SK-N-SH treated with all-trans-retinoic acid at 6 μM for 48 hours (cell line): ENCODE results near the gene MRPL53.

ENCODE experiments used
- ATAC-seq: fragments of 200-7000 bp; cut with Tn5 transposase; 3 replicates; pipeline ENCODE4 v1.9.1; 2020; ENCODE audit warnings: mild to moderate bottlenecking, moderate library complexity
- ARNTL ChIP-seq: fragments of 450-650 bp; formaldehyde crosslinking; IDR thresholded peaks from 2 replicates; pipeline ENCODE4 v1.5.0; 2020; ENCODE audit warnings: low read depth, mild to moderate bottlenecking, moderate library complexity, borderline replicate concordance
- CSDC2 ChIP-seq: fragments of 250-450 bp; sonication (Bioruptor Pico); IDR thresholded peaks from 2 replicates; pipeline ENCODE4 v1.5.0; 2020; ENCODE audit warnings: mild to moderate bottlenecking, moderate library complexity
- GLIS3 ChIP-seq: fragments of 250-450 bp; sonication (Bioruptor Pico); IDR thresholded peaks from 2 replicates; pipeline ENCODE4 v1.5.0; 2020; ENCODE audit warnings: mild to moderate bottlenecking, moderate library complexity
- ISL1 ChIP-seq: fragments of 250-450 bp; sonication (Bioruptor Pico); IDR thresholded peaks from 2 replicates; pipeline ENCODE4 v2.1.2; 2022; ENCODE audit warnings: mild to moderate bottlenecking, moderate library complexity
- OSR1 ChIP-seq: fragments of 250-450 bp; sonication (Bioruptor Pico); IDR thresholded peaks from 2 replicates; pipeline ENCODE4 v1.8.0; 2022; ENCODE audit warnings: moderate library complexity, mild to moderate bottlenecking, inconsistent platforms
- PPARA ChIP-seq: fragments of 250-450 bp; sonication (Bioruptor Pico); IDR thresholded peaks from 2 replicates; pipeline ENCODE4 v1.5.0; 2020; ENCODE audit warnings: mild to moderate bottlenecking, borderline replicate concordance
- RARB ChIP-seq: fragments of 250-450 bp; sonication (Bioruptor Pico); IDR thresholded peaks from 2 replicates; pipeline ENCODE4 v1.8.0; 2021; ENCODE audit warnings: mild to moderate bottlenecking, moderate library complexity
- SNAI2 ChIP-seq: fragments of 250-450 bp; sonication (Bioruptor Pico); IDR thresholded peaks from 2 replicates; pipeline ENCODE4 v1.5.0; 2020; ENCODE audit warnings: mild to moderate bottlenecking, moderate library complexity
- TCF4 ChIP-seq: fragments of 250-450 bp; sonication (Bioruptor Pico); IDR thresholded peaks from 2 replicates; pipeline ENCODE4 v1.8.0; 2021; ENCODE audit warnings: mild to moderate bottlenecking, moderate library complexity, borderline replicate concordance
- TOX ChIP-seq: fragments of 250-450 bp; sonication (Bioruptor Pico); IDR thresholded peaks from 2 replicates; pipeline ENCODE4 v1.8.0; 2021; ENCODE audit warnings: mild to moderate bottlenecking, moderate library complexity, borderline replicate concordance
- ZFP3 ChIP-seq: fragments of 250-450 bp; sonication (Bioruptor Pico); IDR thresholded peaks from 2 replicates; pipeline ENCODE4 v1.5.0; 2020; ENCODE audit warnings: mild to moderate bottlenecking, moderate library complexity
- ZFP30 ChIP-seq: fragments of 450-650 bp; formaldehyde crosslinking; IDR thresholded peaks from 2 replicates; pipeline ENCODE4 v1.5.0; 2022; ENCODE audit warnings: mild to moderate bottlenecking, moderate library complexity
- ZNF565 ChIP-seq: fragments of 450-650 bp; formaldehyde crosslinking; conservative IDR thresholded peaks from 2 replicates; pipeline ENCODE4 v1.5.0; 2020; ENCODE audit warnings: low read depth, mild to moderate bottlenecking, moderate library complexity
- ZNF8 ChIP-seq: fragments of 450-650 bp; formaldehyde crosslinking; IDR thresholded peaks from 2 replicates; pipeline ENCODE4 v1.5.0; 2020; ENCODE audit warnings: mild to moderate bottlenecking, moderate library complexity
- TF ChIP-seq, protein P1 (sequence below): fragments of 250-450 bp; sonication (Bioruptor Pico); IDR thresholded peaks from 2 replicates; pipeline ENCODE4 v1.8.0; 2020; ENCODE audit warnings: mild to moderate bottlenecking, moderate library complexity, borderline replicate concordance
- TF ChIP-seq, protein P2 (sequence below): fragments of 250-450 bp; sonication (Bioruptor Pico); IDR thresholded peaks from 2 replicates; pipeline ENCODE4 v1.5.1; 2020; ENCODE audit warnings: low read depth, mild to moderate bottlenecking, moderate library complexity
- TF ChIP-seq, protein P3 (sequence below): fragments of 250-450 bp; sonication (Bioruptor Pico); IDR thresholded peaks from 2 replicates; pipeline ENCODE4 v1.5.0; 2020; ENCODE audit warnings: mild to moderate bottlenecking, moderate library complexity
- TF ChIP-seq, protein P4 (sequence below): fragments of 250-450 bp; sonication (Bioruptor Pico); IDR thresholded peaks from 2 replicates; pipeline ENCODE4 v1.5.1; 2021; ENCODE audit warnings: mild to moderate bottlenecking, moderate library complexity
- TF ChIP-seq, protein P5 (sequence below): fragments of 250-450 bp; sonication (Bioruptor Pico); IDR thresholded peaks from 2 replicates; pipeline ENCODE4 v1.8.0; 2021; ENCODE audit warnings: low read depth, mild to moderate bottlenecking, moderate library complexity, borderline replicate concordance

The MRPL53 gene

DNA sequence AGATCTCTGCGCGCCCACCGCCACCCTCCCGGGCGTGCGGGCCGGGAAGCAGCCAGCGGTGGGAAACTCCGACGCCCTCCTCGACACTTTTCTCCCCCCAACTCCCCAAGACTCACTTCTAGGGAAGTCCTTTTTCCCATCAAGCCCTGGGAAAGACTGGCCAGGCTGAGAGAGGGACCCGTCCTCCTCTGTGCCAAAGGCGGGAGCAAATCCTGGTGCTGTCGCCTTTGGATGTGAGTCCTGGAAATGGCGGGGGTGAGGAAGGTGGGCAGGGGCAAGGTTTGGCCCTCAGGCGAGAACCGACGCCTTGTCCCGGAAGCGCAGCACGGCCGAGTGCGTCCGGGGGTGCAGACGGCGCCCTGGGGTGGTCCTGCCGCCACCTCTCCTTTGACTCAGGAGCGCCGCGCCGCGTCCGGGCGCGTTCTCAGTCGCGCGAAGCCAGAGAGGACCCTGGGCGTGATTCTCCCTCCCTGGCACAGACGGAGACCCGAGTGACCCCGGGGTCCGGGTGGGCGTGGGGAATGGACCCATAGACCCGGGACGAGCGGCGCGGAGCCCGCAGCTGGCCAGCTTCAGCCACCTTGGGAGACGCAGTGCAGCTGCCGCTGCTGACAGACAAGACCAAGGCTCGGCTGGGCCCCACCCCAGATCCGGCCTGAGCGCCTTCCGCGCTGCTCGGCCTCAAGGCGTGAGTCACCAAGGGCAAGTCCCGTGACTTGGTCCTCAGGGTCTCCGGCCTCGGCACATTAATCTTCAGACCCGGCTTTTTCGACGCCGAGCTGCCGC is 30.4 kb upstream of the MRPL53 start:
- TF ChIP-seq PPARA (CRISPR knock-in tag): no peak
- TF ChIP-seq, protein P1, sequence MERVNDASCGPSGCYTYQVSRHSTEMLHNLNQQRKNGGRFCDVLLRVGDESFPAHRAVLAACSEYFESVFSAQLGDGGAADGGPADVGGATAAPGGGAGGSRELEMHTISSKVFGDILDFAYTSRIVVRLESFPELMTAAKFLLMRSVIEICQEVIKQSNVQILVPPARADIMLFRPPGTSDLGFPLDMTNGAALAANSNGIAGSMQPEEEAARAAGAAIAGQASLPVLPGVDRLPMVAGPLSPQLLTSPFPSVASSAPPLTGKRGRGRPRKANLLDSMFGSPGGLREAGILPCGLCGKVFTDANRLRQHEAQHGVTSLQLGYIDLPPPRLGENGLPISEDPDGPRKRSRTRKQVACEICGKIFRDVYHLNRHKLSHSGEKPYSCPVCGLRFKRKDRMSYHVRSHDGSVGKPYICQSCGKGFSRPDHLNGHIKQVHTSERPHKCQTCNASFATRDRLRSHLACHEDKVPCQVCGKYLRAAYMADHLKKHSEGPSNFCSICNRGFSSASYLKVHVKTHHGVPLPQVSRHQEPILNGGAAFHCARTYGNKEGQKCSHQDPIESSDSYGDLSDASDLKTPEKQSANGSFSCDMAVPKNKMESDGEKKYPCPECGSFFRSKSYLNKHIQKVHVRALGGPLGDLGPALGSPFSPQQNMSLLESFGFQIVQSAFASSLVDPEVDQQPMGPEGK (CRISPR knock-in tag): no peak
- no peak for ATAC-seq

DNA sequence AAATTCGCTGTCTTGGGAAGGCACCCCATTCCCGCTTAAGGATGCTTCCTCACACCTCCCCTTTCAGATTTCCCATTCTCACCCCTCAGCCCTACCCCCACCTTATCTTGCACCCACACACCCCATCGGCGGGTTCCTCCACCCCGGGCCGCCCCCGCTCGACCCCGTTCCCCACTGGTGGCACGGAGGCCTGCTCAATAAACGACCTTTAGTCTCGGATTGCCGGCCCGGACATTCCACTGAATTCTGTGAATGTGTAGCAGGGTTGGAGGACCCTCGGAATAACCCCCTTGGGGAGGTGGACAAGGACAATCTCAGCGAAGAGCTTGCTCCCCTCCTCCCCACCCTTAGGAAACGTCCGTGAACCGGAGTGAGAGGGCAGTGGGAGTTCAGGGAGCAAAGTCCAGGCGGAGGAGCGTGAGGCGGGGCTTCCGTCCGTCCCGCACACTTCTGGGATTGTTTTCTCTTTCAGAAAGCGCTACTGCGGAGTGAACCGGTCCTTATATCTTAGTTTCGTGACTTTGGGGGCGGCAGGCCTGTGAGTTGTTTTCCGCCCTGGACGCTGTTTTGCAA is 29.8 kb upstream of the MRPL53 start:
- ATAC-seq: no peak
- TF ChIP-seq, protein P1 (CRISPR knock-in tag): no peak
- TF ChIP-seq, protein P2, sequence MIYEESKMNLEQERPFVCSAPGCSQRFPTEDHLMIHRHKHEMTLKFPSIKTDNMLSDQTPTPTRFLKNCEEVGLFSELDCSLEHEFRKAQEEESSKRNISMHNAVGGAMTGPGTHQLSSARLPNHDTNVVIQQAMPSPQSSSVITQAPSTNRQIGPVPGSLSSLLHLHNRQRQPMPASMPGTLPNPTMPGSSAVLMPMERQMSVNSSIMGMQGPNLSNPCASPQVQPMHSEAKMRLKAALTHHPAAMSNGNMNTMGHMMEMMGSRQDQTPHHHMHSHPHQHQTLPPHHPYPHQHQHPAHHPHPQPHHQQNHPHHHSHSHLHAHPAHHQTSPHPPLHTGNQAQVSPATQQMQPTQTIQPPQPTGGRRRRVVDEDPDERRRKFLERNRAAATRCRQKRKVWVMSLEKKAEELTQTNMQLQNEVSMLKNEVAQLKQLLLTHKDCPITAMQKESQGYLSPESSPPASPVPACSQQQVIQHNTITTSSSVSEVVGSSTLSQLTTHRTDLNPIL: no peak
- TF ChIP-seq RARB (CRISPR knock-in tag) (no peak), ZNF8 (CRISPR knock-in tag) (no peak), CSDC2 (CRISPR knock-in tag) (no peak), TCF4 (no peak), SNAI2 (CRISPR knock-in tag) (no peak), ZFP30 (CRISPR knock-in tag) (no peak), ARNTL (CRISPR knock-in tag) (no peak), PPARA (CRISPR knock-in tag) (no peak), GLIS3 (no peak), ISL1 (CRISPR knock-in tag) (no peak), ZNF565 (CRISPR knock-in tag) (no peak), TOX (CRISPR knock-in tag) (no peak), OSR1 (no peak), ZFP3 (CRISPR knock-in tag) (no peak)
- TF ChIP-seq, protein P3, sequence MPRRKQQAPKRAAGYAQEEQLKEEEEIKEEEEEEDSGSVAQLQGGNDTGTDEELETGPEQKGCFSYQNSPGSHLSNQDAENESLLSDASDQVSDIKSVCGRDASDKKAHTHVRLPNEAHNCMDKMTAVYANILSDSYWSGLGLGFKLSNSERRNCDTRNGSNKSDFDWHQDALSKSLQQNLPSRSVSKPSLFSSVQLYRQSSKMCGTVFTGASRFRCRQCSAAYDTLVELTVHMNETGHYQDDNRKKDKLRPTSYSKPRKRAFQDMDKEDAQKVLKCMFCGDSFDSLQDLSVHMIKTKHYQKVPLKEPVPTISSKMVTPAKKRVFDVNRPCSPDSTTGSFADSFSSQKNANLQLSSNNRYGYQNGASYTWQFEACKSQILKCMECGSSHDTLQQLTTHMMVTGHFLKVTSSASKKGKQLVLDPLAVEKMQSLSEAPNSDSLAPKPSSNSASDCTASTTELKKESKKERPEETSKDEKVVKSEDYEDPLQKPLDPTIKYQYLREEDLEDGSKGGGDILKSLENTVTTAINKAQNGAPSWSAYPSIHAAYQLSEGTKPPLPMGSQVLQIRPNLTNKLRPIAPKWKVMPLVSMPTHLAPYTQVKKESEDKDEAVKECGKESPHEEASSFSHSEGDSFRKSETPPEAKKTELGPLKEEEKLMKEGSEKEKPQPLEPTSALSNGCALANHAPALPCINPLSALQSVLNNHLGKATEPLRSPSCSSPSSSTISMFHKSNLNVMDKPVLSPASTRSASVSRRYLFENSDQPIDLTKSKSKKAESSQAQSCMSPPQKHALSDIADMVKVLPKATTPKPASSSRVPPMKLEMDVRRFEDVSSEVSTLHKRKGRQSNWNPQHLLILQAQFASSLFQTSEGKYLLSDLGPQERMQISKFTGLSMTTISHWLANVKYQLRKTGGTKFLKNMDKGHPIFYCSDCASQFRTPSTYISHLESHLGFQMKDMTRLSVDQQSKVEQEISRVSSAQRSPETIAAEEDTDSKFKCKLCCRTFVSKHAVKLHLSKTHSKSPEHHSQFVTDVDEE (CRISPR knock-in tag): no peak
- TF ChIP-seq, protein P4, sequence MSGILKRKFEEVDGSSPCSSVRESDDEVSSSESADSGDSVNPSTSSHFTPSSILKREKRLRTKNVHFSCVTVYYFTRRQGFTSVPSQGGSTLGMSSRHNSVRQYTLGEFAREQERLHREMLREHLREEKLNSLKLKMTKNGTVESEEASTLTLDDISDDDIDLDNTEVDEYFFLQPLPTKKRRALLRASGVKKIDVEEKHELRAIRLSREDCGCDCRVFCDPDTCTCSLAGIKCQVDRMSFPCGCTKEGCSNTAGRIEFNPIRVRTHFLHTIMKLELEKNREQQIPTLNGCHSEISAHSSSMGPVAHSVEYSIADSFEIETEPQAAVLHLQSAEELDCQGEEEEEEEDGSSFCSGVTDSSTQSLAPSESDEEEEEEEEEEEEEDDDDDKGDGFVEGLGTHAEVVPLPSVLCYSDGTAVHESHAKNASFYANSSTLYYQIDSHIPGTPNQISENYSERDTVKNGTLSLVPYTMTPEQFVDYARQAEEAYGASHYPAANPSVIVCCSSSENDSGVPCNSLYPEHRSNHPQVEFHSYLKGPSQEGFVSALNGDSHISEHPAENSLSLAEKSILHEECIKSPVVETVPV (CRISPR knock-in tag): no peak
- TF ChIP-seq, protein P5, sequence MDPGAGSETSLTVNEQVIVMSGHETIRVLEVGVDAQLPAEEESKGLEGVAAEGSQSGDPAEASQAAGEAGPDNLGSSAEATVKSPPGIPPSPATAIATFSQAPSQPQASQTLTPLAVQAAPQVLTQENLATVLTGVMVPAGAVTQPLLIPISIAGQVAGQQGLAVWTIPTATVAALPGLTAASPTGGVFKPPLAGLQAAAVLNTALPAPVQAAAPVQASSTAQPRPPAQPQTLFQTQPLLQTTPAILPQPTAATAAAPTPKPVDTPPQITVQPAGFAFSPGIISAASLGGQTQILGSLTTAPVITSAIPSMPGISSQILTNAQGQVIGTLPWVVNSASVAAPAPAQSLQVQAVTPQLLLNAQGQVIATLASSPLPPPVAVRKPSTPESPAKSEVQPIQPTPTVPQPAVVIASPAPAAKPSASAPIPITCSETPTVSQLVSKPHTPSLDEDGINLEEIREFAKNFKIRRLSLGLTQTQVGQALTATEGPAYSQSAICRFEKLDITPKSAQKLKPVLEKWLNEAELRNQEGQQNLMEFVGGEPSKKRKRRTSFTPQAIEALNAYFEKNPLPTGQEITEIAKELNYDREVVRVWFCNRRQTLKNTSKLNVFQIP (CRISPR knock-in tag): no peak
- TF ChIP-seq, all 23 proteins: peak for 0
